Prostate gland (tissue), 2 donors: ENCODE measurements around the gene CSNK1G3.

Experiments
- POLR2AphosphoS5 ChIP-seq: sonication (generic); formaldehyde crosslinking; IDR thresholded peaks from one replicate; pipeline ENCODE4 v1.6.1; 2017; ENCODE audit warnings: antibody characterized with exemption
- TF ChIP-seq, protein P1 (sequence below), 4 experiments: fragments of 200-600 bp in 2 of 4; fragments of 450-650 bp in 2 of 4; sonication (generic) in 2 of 4; IDR thresholded peaks; 1 replicate in 3 of 4; 2 replicates in 1 of 4; pipeline ENCODE4 v1.5.1; 2016 to 2019; ENCODE audit warnings: antibody characterized with exemption in 4 of 4, mild to moderate bottlenecking in 2 of 4, moderate library complexity in 2 of 4

- TF ChIP-seq, protein P1, sequence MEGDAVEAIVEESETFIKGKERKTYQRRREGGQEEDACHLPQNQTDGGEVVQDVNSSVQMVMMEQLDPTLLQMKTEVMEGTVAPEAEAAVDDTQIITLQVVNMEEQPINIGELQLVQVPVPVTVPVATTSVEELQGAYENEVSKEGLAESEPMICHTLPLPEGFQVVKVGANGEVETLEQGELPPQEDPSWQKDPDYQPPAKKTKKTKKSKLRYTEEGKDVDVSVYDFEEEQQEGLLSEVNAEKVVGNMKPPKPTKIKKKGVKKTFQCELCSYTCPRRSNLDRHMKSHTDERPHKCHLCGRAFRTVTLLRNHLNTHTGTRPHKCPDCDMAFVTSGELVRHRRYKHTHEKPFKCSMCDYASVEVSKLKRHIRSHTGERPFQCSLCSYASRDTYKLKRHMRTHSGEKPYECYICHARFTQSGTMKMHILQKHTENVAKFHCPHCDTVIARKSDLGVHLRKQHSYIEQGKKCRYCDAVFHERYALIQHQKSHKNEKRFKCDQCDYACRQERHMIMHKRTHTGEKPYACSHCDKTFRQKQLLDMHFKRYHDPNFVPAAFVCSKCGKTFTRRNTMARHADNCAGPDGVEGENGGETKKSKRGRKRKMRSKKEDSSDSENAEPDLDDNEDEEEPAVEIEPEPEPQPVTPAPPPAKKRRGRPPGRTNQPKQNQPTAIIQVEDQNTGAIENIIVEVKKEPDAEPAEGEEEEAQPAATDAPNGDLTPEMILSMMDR (IDR thresholded peaks at IDR 0.05) = no peak
- no peak for TF ChIP-seq POLR2AphosphoS5
Measured at GRCh38 chr5:123535648-123536047, 23.7 kb downstream of the CSNK1G3 start.
